Stimulated activated CD8-positive, alpha-beta memory T cell treated with anti-CD3 and anti-CD28 coated beads, Interleukin-12 subunit alpha, Interleukin-12 subunit beta, amount 100 ng/mL, for 1 hour (primary cell): ENCODE data around the gene SGO1.
"Not testable (repeated sequence)": the region's sequence is repeated elsewhere in the genome, so short reads cannot be mapped to it uniquely, and the experiment has no call there.

Source experiments
- DNase-seq: peaks from one replicate; pipeline ENCODE4 v3.0.0-alpha.2; 2020; ENCODE audit warnings: low read depth

SGO1 gene

GRCh38 chr3:20185679-20186599, at the start of gene SGO1:
TSS of gene SGO1 (minus strand) at chr3:20186206. CDS start at chr3:20184027, 2,179 bp downstream.
- peak; percentile 100 for DNase-seq

GRCh38 chr3:20235796-20236195, 49.8 kb upstream of the SGO1 start:
- no peak for DNase-seq

DNA sequence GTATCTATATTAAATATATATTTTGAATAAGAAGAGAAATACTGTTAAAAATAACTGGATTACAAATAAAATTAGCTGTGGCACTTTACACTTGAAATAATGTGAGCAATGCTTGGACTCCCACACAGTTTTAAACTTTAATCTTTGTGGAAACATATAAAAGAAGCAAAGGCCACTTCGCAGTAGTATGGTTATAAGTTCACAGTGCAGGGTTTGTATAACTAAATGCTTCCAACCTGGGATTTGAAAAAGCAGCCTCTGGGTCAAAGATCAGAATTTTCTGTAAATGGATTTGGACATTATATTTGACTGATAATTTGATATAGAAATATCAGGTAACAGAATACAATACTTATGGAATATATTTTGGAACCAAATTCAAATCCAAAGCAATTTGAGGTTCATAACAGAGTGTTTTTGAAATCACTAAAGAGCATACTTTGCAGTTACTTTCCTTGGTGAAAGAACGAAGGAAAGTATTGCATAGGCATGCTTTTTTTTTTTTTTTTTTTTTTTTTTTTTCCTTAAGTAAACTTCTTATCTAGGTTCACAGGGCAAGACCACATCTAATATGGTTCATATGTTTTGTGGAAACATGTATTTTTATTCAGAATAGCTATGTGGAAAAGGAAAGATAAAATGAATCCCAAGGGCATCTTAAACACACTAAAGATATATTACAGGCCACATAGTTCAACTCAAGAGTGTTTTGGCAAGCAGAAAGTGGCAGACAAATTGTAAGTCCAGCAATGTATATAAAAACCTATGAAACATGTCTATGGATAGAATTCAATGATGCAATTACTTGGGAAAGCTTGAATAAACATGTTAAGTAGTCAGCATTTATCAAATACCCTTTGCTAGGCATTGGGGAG, 47.1 kb upstream of the SGO1 start:
- DNase-seq: no peak

- DNase-seq: no peak
These were observed 44.9 kb upstream of the SGO1 start for GRCh38 chr3:20230954-20231353.

GRCh38 chr3:20225769-20226168, 39.8 kb upstream of the SGO1 start:
- no peak for DNase-seq

- DNase-seq: no peak
These were observed 36.3 kb upstream of the SGO1 start for GRCh38 chr3:20222274-20222673.

GRCh38 chr3:20218215-20218614, 32.2 kb upstream of the SGO1 start:
- DNase-seq: no peak

GRCh38 chr3:20215636-20216035, 29.6 kb upstream of the SGO1 start:
- no peak for DNase-seq

DNA sequence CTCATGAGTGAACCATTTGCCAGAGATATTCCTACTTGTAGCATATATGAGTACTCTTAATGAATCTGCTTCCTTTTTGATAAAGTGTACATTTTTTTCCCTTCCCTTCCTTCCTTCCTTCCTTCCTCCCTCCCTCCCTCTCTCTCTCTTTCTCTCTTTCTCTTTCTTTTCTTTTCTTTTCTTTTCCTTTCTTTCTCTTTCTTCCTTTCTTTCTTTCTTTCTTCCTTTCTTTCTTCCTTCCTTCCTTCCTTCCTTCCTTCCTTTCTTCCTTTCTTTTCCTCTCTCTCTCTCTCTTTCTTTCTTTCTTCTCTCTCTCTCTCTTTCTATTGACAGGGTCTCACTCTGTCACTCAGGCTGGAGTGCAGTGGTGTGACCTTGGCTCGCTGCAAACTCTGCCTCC, 27.5 kb upstream of the SGO1 start:
- not testable (repeated sequence) for DNase-seq

DNA sequence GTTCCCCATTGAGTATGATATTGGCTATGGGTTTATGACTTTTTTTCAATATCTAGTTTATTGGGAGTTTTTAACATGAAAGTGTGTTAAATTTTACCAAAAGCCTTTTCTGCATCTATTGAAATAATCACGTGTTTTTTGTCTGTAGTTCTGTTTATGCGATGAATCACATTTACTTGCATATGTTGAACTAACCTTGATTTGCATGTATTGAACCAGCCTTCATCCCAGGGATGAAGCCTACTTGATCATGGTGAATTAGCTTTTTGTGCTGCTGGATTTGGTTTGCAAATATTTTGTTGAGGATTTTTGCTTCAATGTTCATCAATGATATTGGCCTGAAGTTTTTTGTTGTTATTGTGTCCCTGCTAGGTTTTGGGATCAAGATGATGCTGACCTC, 21.9 kb upstream of the SGO1 start:
- DNase-seq: not testable (repeated sequence)

DNA sequence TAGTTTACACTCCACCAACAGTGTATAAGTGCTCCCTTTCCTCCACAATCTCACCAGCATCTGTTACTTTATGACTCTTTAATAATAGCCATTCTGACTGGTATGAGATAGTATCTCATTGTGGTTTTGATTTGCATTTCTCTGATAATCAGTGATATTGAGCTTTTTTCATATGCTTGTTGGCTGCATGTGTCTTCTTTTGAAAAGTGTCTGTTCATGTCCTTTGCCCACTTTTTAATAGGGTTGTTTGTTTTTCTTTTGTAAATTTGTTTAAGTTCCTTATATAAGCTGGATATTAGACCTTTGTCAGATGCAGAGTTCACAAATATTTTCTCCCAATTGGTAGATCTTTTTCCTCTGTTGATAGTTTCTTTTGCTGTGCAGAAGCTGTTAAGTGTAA, 19.9 kb upstream of the SGO1 start:
- DNase-seq: not testable (repeated sequence)

- DNase-seq: no peak
These were observed 15.1 kb upstream of the SGO1 start for GRCh38 chr3:20201143-20201542.

DNA sequence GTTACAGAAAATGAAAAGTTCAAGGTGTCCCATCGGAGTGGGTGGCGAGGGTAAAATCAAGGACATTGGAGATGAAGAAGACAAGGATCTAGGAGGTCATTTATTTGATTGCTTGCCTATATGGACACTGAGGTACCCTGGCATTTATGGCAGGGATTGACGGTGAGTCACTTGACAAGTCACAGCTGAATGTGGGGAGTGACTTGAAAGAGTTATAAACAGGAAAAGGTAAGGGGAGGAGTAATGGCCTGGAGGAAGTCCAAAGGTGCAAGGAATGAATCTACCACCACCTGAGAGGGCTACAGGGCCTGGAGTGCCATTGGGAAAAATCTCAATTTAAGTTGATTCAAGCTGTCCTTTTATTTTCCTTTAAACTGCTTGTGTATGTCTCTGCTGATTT, 11.8 kb upstream of the SGO1 start:
- DNase-seq: no peak

GRCh38 chr3:20194793-20195460, 8.9 kb upstream of the SGO1 start:
- no peak for DNase-seq

DNA sequence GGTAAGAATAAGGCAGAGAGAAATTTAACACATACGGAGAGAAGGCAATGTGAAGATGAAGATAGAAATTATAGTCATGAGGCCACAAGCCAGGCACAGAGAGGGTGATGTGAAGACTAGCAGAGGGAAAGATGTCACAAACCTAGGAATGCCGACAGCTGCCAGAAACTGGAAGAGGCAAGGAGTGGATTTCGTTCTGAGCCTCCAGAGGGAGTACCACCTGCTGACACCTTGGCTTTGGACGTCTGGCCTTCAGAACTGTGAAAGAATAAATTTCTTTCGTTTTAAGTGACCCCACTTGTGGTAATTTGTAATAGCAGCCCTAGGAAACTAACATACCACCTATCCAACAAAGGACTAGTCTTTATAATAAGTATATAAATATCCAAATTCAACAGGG, 5.0 kb upstream of the SGO1 start:
- no peak for DNase-seq

- no peak for DNase-seq
These were observed 596 bp upstream of the SGO1 start for GRCh38 chr3:20186600-20187004.

DNA sequence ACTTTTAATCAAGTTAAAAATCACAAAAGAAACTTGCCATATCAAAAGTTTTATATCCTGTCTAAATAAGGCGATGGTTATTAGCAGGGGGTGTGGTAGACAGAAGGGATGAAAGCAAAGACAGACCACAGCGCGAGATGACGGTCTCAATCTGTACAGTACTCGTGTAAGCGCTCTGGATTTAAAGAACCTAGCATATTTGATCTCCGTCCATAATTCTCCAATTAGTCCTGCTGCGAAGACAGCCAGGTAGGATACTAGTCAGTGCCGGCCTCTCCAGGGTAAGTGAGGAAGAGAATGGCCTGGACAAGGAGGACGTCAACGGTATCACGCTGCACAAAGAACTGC, 701 bp downstream of the SGO1 start:
- no peak for DNase-seq

GRCh38 chr3:20182206-20182605, 3.8 kb downstream of the SGO1 start:
- no peak for DNase-seq

- no peak for DNase-seq
These were observed 4.7 kb downstream of the SGO1 start for GRCh38 chr3:20181276-20181675.

DNA sequence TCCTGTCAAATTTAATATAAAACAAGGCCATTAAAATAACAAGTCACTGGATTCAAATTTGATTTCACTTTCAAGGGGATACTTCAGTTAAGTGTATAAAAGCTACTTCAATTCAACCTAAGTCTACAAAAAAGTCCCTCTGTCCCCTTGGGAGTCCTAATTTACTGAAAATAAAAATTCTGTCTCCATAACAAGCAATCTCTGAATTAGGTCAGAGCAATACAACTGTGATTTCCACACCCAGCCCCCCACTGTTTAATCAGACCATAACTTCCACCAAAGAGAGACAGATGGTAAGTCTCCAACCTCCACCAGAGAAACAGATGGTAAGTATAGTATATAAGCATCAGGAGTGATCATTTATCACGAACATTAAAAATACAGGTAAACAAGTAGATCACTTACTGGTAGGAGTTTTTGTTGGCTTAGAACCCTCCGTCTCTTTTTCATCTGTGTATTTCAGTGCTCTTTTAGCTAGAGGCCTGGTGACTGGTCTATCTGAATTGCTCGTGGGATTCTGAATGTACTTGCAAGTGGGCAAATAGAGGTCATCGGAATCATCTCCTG, 12.1 kb downstream of the SGO1 start:
- DNase-seq: no peak

DNA sequence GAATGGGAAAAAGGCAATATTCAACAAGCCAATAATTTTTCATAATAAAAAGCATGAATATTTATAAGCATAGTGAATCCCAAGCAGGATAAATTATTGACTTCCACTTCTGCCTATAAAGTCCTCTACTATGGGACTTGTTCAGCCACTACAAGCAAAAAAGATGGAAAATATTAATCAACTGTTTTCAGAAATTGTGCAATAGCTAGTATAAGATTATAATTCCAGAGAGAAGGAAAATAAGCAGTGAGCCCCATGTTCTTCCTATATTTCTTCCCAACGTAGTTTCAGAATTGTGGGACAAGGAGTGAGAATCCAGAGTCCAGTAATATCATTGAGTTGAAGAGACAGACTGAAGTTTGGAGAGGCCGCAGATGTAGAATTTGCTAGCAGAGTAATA, 24.3 kb downstream of the SGO1 start:
- no peak for DNase-seq

GRCh38 chr3:20160230-20160629, 25.8 kb downstream of the SGO1 start:
- no peak for DNase-seq
